Activated CD8-positive, alpha-beta memory T cell treated with anti-CD3 and anti-CD28 coated beads, Interleukin-2, amount 50 U/mL, for 1 hour (primary cell): ENCODE results near the gene HOXC5.
"Not testable (repeated sequence)": the region's sequence is repeated elsewhere in the genome, so short reads cannot be mapped to it uniquely, and the experiment has no call there.

Experiments
- DNase-seq: peaks from one replicate; pipeline ENCODE4 v3.0.0-alpha.2; 2020; ENCODE audit errors: extremely low read depth

Gene HOXC5

DNA sequence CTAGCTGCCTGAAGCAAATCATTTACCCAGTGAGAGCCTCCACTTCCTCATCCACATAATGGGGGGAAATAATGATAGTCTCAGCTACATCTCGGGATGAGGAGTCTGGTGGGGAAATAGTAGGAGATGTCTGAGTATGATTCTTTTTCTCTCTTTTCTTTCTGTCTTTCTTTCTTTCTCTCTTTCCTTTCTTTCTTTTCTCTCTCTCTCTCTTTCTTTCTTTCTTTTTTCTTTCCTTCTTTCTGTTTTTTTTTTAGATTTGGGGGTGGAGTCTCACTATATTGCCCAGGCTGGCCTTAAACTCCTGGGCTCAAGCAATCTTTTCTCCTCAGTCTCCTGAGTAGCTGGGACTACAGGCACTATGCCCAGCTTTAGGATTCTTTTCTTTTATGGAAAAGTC, 33.6 kb downstream of the HOXC5 start:
- no peak for DNase-seq

DNA sequence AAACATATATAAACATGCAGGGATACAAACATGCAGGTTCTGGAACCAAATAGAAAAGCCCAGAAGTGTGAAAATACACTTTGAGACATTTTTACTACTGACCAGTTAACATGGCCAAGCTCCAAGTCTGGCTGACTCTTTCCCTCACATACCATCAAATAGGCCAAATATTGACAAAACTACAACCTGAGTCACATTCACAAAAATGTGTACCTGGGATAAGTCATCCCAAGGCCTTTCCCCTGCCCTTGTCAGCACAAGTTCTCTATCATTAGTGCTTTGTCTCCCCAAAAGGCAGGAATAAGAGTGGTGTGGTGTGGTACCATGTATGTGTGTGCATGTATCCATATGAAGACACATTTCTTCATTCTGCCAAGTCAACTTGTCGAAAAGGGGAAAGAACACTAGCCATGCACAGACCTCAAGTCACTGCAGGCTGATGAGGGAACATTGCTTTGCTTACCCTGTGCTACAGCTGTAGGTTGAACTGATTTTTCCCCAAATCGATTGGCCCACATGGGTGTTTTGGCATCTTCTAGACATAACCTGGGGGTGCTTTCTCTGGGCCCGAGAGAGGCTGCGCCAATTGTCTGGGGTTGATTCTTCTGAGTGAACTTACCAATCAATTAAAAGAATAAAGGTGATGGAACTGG, 35.7 kb downstream of the HOXC5 start:
- no peak for DNase-seq

DNA sequence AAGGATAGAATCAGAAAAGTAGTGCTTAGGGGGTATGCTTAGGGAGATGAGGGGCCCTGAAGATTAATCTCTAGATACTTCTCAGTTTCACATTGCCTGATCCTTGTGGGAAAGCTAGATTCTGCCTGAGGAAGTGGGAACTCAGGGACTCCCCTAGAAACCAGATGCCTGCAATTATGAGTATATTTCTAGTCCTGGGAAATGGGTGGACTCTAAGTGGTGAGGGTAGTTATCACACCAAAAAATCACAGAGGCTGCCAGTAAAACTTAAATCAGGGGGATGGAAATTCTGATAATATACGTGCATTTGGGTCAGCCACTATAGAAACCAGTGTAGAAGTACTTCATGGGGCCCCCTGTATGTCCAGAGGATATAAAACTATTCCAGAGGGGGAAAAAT, 39.1 kb downstream of the HOXC5 start:
- DNase-seq, result no peak

DNA sequence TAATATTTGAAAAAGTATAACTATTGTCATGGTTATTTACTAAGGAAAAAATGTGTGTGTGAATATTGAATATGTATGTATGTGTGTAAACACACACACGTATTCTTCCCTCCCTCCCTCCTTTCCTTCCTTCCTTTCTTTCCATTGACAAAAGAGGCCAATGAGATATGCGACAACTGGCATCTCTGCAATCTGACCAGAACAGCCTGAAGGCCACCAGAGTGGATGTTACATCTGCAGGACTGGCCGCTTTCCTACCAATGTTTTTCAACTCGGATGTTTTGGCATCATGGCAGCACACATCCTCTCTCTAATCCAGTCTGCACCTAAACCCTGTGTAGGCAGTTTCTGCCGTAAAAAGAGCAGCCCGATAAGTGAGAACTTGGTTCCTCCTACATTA, 41.5 kb downstream of the HOXC5 start:
- no peak for DNase-seq

DNA sequence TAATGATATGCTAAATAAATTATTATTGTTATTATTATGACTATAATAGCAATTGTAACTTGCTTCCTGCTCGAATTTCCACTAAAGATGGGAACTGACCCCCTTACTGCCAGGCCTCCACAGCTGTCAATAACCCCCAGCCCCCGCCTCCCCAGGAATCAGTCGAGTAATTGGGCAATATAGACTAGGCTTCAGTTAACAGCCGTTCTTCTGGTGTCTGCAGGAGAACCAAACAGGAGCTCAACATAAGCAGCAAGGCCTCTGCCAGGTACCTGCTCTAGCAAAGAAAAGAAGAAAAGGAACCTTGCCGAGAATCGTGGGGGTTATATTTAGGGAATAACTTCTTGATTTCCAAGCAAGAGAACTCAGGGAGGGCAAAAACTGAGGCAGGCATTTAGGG, 42.6 kb downstream of the HOXC5 start:
- no peak for DNase-seq

DNA sequence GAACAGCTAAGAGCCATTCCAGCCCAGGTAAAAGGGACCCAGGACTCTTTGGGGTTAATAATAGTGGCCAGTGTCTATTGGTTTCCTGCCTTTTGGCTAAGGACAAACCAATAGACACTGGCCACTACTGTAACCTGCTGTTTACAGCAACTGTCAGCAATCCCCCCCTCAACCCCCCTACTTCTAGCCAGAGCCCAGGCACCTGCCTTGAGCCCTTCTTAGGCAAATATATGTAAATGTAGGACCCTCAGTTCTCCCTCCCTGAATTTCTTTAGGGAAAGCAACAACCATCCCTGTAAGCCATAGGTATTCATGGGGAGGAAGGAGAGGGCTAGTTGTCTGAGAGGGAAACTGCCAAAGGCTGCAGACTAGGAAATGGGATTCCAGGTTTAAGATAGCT, 43.1 kb downstream of the HOXC5 start:
- DNase-seq, result no peak

DNA sequence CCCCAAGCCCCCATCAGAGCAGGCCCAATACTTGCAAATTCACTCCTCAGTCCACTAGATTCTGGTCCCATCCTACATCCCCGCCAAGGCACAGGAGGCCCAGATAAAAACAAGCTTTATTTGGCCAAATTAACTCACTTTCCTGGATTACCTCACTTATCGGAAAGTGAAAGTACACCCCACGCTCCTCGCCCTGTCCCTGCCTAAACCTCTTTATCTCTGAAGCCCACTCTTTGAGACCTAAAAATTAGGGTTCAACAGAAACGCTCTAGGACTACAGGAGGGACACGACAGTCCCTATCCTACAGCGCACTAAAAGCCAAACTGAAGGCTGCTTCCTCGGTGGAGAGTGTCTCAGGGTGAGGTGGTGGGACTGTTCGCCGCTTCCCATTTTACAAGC, 45.0 kb downstream of the HOXC5 start:
- DNase-seq, result not testable (repeated sequence)

DNA sequence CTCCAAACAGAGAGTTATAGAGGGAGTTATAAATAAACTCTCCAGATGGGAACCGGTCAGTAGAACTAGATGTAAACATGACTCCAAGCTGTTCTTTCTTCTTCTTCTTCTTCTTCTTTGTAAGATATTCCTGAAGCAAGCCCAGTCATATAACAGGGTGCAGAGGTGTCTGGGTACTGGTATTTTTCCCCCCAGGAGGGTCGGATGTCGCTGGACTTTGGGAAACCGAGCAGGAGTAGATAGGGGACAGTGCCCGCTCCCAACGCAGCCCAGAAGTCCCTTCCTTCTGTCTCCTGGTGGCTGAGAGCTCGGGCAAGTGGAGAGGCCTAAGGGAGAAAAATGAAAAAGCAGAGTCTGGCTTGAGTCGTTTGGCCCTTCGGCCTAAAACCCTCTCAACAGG, 46.3 kb downstream of the HOXC5 start:
- not testable (repeated sequence) for DNase-seq

DNA sequence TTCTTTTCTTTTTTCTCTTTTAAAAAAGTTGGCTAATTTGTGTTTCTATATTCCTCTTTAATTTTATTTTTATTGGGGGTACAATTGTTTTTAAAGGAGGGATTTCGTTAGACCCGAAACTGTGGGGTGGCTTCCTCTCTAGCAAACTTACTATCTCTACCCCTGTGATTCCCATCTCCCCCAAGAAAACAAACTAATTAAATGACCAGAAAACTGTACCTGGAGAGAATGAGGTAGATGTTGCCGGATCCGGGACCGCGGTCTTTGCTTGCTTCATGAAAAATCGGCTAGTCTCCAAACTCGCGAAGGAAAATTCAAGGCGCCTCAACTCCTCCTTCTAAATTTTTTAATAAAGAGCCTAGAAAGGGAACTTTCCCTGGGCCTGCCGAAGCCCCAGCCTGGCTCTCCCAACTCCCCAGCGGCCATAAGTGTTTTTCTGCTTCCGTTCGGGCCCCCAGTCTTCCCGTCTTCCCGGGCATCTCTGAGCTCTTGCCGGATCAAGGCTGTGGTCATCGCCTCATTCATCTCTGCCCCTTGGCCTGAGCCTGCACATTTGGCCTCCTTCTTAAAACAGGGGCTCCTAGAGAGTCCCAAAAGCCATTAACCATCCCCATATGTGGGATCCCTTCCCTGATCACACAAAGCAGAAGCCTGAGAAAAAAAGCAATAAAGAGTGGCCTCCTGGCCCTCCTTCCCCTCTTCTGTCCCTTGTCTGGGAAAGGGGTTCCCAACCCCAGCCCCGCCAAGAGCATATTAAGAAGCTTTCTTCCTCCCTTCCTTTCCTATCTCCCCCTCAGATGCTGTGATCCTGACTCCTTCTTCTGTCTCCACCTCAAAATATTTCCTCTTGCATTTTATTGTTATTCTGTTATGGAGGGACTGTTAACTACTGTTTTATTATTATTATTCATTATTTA, 47.4 kb downstream of the HOXC5 start:
- DNase-seq, result not testable (repeated sequence)

DNA sequence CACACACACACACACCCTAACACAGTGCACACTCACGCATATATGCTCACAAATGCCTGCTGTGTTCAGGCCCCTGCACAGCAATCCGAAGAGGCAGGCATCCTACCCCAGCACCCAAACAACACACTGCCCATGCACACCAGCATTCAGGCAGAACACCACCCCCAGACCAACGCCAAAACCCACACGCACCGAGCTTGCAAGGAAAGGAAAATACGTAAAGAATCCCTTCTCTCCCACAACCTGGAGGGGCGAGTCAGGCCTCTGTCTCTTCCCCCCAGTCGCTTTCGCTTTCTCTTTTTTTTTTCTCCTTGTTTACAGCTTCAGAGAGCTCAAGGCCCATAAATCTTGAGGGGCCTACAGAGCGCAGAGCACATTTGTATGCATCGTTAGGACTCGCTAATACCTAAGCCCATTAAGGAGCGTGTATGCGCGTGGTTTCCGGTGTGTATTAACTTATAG, 48.2 kb downstream of the HOXC5 start:
- not testable (repeated sequence) for DNase-seq

DNA sequence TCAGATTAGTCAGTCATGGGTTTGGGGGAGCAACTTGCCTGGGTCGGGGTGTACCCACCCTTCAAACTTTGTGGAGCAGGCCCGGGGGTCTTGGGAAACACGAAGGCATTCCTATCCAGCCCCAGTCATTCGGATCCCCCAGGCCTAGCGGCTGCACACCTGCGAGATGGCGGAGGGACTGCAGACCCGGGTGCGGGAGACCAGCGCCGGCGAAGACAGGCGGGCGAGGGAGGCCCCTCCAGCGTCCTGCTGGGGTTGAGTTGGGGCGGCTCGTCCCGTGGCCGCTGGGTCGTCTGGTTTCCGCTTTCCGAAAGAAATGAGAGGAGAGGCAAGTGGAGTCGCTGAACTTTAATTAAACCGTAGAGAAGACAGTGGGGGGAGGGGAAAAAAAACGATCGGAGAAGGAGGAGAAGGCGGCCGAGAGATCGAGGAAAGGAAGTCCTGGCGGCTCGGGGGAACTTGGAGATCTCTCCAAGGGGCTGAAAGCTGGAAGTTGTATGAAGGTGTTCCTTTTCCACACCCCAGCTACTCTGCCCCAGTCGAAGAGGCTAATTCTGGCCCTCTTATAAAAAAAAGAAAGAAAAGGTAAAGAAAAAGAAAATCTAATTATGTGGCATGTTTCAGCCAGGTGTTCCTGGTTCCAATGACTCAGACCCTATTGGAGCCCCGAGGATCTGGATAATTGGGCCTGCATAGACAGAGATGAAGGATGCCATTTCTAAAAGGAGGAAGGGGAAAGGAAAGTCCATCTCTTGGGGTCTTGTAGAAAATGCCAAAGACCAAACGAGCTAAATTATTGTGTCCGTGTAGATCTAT, 48.9 kb downstream of the HOXC5 start:
- DNase-seq, result not testable (repeated sequence)

DNA sequence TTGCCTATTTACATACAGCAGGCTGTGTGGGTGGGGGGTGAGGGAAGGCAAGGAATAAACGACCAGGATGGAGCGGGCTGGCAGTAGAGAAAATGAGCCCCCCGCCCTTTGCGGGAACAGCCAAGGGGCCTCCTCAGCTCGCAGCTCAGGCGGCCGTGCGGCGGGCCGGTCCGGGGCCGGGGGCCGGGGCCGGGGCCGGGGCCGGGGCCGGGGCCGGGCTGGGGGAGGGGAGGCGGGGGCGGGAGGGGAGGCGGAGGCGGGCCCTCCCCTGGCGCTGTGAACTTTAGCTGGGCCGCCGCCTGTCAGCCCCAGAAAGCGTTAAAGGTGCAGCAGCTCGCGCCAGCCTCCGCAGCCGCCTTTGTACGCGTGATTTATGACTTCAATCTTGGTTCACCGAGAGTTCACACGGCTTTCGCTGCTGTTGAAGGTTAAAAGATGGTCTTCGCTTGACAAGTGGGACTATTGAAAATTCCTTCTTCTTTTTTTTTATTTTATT, 49.6 kb downstream of the HOXC5 start:
- DNase-seq, result no peak
